Adipocyte (in vitro differentiated cells): ENCODE data around the gene C3orf22.

ENCODE experiments used
- DNase-seq: peaks from one replicate; pipeline ENCODE4 v3.0.0-alpha.2; 2015; ENCODE audit warnings: low read depth
- H3K27me3 ChIP-seq: replicated peaks from 2 replicates; pipeline ENCODE4 v1.7.0; 2013; ENCODE audit warnings: mild to moderate bottlenecking, low read length, moderate library complexity; ENCODE audit not compliant: control insufficient read depth, insufficient read depth
- H3K36me3 ChIP-seq: 2 replicates; pipeline ENCODE4 v1.7.0; 2013; ENCODE audit warnings: low read length, mild to moderate bottlenecking, moderate library complexity; ENCODE audit not compliant: control insufficient read depth, insufficient read depth, severe bottlenecking
- H3K4me1 ChIP-seq: 2 replicates; pipeline ENCODE4 v1.7.0; 2013; ENCODE audit warnings: mild to moderate bottlenecking, low read length, moderate library complexity; ENCODE audit not compliant: control insufficient read depth, insufficient read depth
- H3K4me3 ChIP-seq: 2 replicates; pipeline ENCODE4 v1.7.0; 2013; ENCODE audit warnings: mild to moderate bottlenecking, low read length, moderate library complexity
- H3K9ac ChIP-seq: 2 replicates; pipeline ENCODE4 v1.7.0; 2013; ENCODE audit warnings: mild to moderate bottlenecking, low read length, moderate library complexity
- H3K9me3 ChIP-seq: 2 replicates; pipeline ENCODE4 v1.7.0; 2013; ENCODE audit warnings: mild to moderate bottlenecking, low read length, moderate library complexity; ENCODE audit not compliant: control insufficient read depth

The C3orf22 gene

GRCh38 chr3:126516152-126516935, 42.4 kb downstream of the C3orf22 start:
- Histone ChIP-seq H3K9me3 (no peaks in the 10 kb centered on the region), H3K36me3 (no peaks in the 10 kb centered on the region), H3K4me3 (no peak overlapping the region), H3K4me1 (no peaks in the 10 kb centered on the region), H3K27me3 (peaks cover 35% of the 10 kb centered on the region), H3K9ac (no peak overlapping the region)
- DNase-seq = no peak

GRCh38 chr3:126515066-126515706, 43.5 kb downstream of the C3orf22 start:
- Histone ChIP-seq H3K27me3 (peaks cover 44% of the 10 kb centered on the region), H3K4me3 (no peak overlapping the region), H3K9me3 (no peaks in the 10 kb centered on the region)

GRCh38 chr3:126514161-126514560, 44.6 kb downstream of the C3orf22 start:
- Histone ChIP-seq H3K4me1 (no peaks in the 10 kb centered on the region), H3K36me3 (no peaks in the 10 kb centered on the region), H3K4me3 (no peak overlapping the region), H3K9me3 (no peaks in the 10 kb centered on the region), H3K9ac (no peak overlapping the region), H3K27me3 (peaks cover 37% of the 10 kb centered on the region)
- DNase-seq = no peak

More at GRCh38 chr3:126515066-126515706, 43.5 kb downstream of the C3orf22 start:
- DNase-seq = no peak
- Histone ChIP-seq H3K4me1 (no peaks in the 10 kb centered on the region), H3K9ac (no peak overlapping the region), H3K36me3 (no peaks in the 10 kb centered on the region)

- no peak overlapping the region for H3K9ac ChIP-seq
- no peaks in the 10 kb centered on the region for H3K36me3 ChIP-seq
- no peak for DNase-seq
- no peaks in the 10 kb centered on the region for H3K4me1 ChIP-seq
- no peak overlapping the region for H3K4me3 ChIP-seq
- H3K9me3 ChIP-seq = no peaks in the 10 kb centered on the region
- H3K27me3 ChIP-seq = peaks cover 29% of the 10 kb centered on the region
Observed at GRCh38 chr3:126512916-126513650, 45.6 kb downstream of the C3orf22 start.

GRCh38 chr3:126512026-126512425, 46.7 kb downstream of the C3orf22 start:
- no peak for DNase-seq
- Histone ChIP-seq H3K27me3 (peaks cover 25% of the 10 kb centered on the region), H3K4me1 (no peaks in the 10 kb centered on the region)

DNA sequence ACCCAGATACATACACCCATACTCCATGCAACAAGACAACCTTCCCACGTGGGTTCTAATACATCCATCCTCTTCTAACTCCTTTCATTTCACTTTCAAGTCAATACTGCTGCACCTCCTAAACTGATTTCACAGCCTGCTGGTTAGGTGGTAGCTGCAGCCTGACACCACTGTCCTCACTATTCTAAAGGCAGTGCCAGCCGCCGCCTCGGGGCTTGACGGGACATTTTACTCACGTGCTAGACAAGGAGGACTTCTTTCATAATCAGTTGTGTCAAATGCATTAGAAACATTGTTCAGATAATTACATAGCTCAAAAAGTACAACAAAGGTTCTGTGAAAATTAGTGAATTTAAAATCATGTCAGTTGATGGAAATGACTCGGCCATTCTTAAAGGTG, 47.4 kb downstream of the C3orf22 start:
- Histone ChIP-seq H3K9ac (no peak overlapping the region), H3K36me3 (no peaks in the 10 kb centered on the region), H3K9me3 (no peaks in the 10 kb centered on the region), H3K27me3 (peaks cover 25% of the 10 kb centered on the region), H3K4me3 (no peak overlapping the region), H3K4me1 (no peaks in the 10 kb centered on the region)
- DNase-seq = no peak

More at GRCh38 chr3:126512026-126512425, 46.7 kb downstream of the C3orf22 start:
- Histone ChIP-seq H3K9me3 (no peaks in the 10 kb centered on the region), H3K9ac (no peak overlapping the region), H3K36me3 (no peaks in the 10 kb centered on the region), H3K4me3 (no peak overlapping the region)

DNA sequence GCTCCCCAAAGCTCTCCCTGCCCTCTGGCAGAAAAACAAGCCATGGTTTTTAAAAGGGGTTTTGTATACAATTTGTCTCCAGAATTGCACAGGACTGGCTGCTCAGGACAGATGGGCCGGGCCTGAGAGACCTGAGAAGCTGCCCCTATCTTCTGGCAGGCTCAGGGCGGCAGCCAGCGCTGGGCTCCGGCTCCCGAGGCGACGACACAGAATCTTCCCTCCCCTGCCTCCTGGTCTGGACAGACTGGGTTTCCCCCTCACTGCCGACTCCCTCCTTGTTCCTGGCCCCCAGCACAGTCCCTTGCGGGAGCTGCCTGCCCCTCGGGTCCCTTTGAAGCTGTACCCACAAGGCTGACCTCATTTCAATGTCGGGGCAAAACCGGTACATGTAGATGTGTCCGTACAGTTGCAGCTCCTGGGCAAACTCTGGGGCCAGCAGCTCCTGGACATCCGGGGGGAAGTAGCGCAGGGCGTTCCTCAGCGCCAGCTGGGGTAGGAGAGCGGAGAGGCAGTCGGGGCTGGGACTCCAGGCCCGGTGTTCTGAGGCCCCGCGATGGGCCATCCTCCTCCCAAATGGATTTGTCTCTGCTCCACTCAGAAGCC, 48.3 kb downstream of the C3orf22 start:
- Histone ChIP-seq H3K9me3 (no peaks in the 10 kb centered on the region), H3K4me1 (no peaks in the 10 kb centered on the region)

DNA sequence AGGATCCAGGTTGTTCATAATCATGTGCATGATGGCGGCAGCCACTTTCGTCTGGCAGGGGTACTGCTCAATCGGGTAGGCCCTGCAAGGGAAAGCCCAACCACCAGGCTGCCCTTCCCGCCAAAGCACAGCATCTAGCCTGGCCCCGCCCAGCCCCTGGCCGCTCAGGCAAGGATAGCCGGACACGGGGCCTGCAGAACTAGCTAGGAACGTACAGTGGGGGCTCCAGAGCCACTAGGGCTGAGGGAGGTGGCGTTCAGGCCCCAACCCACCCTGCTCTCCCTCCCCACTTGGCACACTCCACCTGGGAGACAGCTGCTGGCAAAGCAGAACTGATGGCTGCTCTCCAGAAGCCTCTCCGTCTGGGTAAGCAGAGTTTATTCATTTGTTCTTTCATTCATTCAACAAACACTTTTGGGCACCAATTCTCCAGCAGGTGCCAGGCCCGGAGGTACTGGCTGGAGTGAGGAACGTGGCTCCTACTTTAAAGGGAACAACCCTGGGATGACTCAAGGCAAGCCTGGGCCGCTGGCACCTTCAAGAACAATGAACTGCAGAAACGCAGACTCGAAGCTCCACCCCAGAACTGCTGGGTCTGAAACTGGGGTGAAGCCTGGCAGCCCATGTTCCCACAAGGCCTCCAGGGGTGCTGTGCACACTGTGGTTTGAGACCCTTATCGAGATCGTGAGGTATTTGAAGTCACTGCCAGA, 49.0 kb downstream of the C3orf22 start:
- no peak for DNase-seq
- H3K4me1 ChIP-seq = no peaks in the 10 kb centered on the region
- H3K36me3 ChIP-seq = no peaks in the 10 kb centered on the region

More for the DNA sequence above, 48.3 kb downstream of the C3orf22 start:
- Histone ChIP-seq H3K9ac (no peak overlapping the region), H3K4me3 (no peak overlapping the region), H3K27me3 (peaks cover 25% of the 10 kb centered on the region), H3K36me3 (no peaks in the 10 kb centered on the region)
- no peak for DNase-seq

DNA sequence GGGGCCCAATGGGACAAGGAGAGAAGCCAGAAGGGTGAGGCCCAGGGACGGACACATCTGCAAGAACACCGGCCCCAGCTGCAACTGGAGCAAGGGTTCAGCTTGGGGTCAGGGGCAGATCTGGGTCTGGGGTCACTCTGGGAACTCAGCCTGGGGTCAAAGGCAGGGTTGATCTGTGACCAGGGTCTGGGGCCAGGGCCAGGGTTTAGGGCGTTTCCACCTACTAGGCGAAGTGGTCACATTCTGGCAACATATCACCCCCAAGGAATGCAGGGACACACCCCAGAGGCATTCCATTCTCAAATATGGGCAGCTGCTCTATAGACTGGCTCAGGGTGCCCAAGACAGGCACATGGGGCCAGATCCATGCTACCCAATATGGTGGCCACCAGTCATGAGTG, 50.2 kb downstream of the C3orf22 start:
- DNase-seq = no peak
- no peak overlapping the region for H3K4me3 ChIP-seq
- H3K36me3 ChIP-seq = no peaks in the 10 kb centered on the region
- peaks cover 28% of the 10 kb centered on the region for H3K27me3 ChIP-seq
- H3K9ac ChIP-seq = no peak overlapping the region
- no peaks in the 10 kb centered on the region for H3K9me3 ChIP-seq
- no peaks in the 10 kb centered on the region for H3K4me1 ChIP-seq

More for the DNA sequence above, 49.0 kb downstream of the C3orf22 start:
- Histone ChIP-seq H3K9ac (no peak overlapping the region), H3K9me3 (no peaks in the 10 kb centered on the region), H3K27me3 (peaks cover 27% of the 10 kb centered on the region), H3K4me3 (no peak overlapping the region)

- Histone ChIP-seq H3K4me1 (no peaks in the 10 kb centered on the region), H3K27me3 (peaks cover 26% of the 10 kb centered on the region), H3K9me3 (no peaks in the 10 kb centered on the region), H3K9ac (no peak overlapping the region), H3K4me3 (no peak overlapping the region), H3K36me3 (no peaks in the 10 kb centered on the region)
- no peak for DNase-seq
Observed at GRCh38 chr3:126507886-126508285, 50.8 kb downstream of the C3orf22 start.
